H9 (cell line): ENCODE measurements around the gene NPFF. TPM values are rescaled to one million over a fixed set of nuclear protein-coding genes. Genes with fewer than 3 reads are reported as not detected.

Experiments
- DNase-seq: peaks from one replicate; pipeline ENCODE4 v3.0.0-alpha.2; 2017
- H2AFZ ChIP-seq: one replicate; pipeline ENCODE4 v1.6.1; 2013; ENCODE audit warnings: mild to moderate bottlenecking, low read length, control low read depth, moderate library complexity
- H2AK5ac ChIP-seq: 2 replicates; pipeline ENCODE4 v1.6.1; 2013; ENCODE audit warnings: low read length, control low read depth, mixed read lengths; ENCODE audit not compliant: insufficient read length
- H2BK120ac ChIP-seq: one replicate; pipeline ENCODE4 v1.6.1; 2013; ENCODE audit warnings: low read depth, mild to moderate bottlenecking, low read length, control low read depth, inconsistent platforms; ENCODE audit not compliant: poor library complexity, severe bottlenecking
- H2BK12ac ChIP-seq: 2 replicates; pipeline ENCODE4 v1.6.1; 2013; ENCODE audit warnings: low read length, control low read depth, mixed read lengths, low read depth; ENCODE audit not compliant: insufficient read length
- H2BK15ac ChIP-seq: 2 replicates; pipeline ENCODE4 v1.6.1; 2013; ENCODE audit warnings: low read depth, low read length, control low read depth
- H2BK20ac ChIP-seq: one replicate; pipeline ENCODE4 v1.6.1; 2013; ENCODE audit warnings: low read depth, mild to moderate bottlenecking, low read length, control low read depth, inconsistent platforms; ENCODE audit not compliant: poor library complexity, severe bottlenecking
- H2BK5ac ChIP-seq: 2 replicates; pipeline ENCODE4 v1.6.1; 2013; ENCODE audit warnings: low read length, control low read depth, mixed read lengths; ENCODE audit not compliant: insufficient read length
- H3K14ac ChIP-seq: 2 replicates; pipeline ENCODE4 v1.6.1; 2013; ENCODE audit warnings: low read length, control low read depth; ENCODE audit not compliant: insufficient read depth
- H3K18ac ChIP-seq: 2 replicates; pipeline ENCODE4 v1.6.1; 2013; ENCODE audit warnings: low read depth, mild to moderate bottlenecking, mixed read lengths, low read length, control low read depth; ENCODE audit not compliant: insufficient read length
- H3K23ac ChIP-seq: 2 replicates; pipeline ENCODE4 v1.6.1; 2013; ENCODE audit warnings: low read length, control low read depth, mixed read lengths, low read depth; ENCODE audit not compliant: insufficient read length
- H3K23me2 ChIP-seq: 2 replicates; pipeline ENCODE4 v1.6.1; 2013; ENCODE audit warnings: low read depth, mild to moderate bottlenecking, mixed read lengths, low read length, control low read depth; ENCODE audit not compliant: insufficient read length, poor library complexity, severe bottlenecking
- H3K27ac ChIP-seq: 2 replicates; pipeline ENCODE4 v1.5.1; 2013; ENCODE audit warnings: low read length, control low read depth, mixed read lengths, low read depth; ENCODE audit not compliant: insufficient read length
- H3K27me3 ChIP-seq: 2 replicates; pipeline ENCODE4 v1.6.1; 2013; ENCODE audit warnings: low read length, control low read depth, inconsistent platforms; ENCODE audit not compliant: insufficient read depth
- H3K4ac ChIP-seq: 2 replicates; pipeline ENCODE4 v1.6.1; 2013; ENCODE audit warnings: low read depth, mild to moderate bottlenecking, control low read depth, inconsistent platforms, low read length, moderate library complexity
- H3K4me1 ChIP-seq: 2 replicates; pipeline ENCODE4 v1.6.1; 2013; ENCODE audit warnings: low read length, control low read depth, inconsistent platforms; ENCODE audit not compliant: insufficient read depth
- H3K4me2 ChIP-seq: 2 replicates; pipeline ENCODE4 v1.6.1; 2013; ENCODE audit warnings: low read length, control low read depth, mixed read lengths; ENCODE audit not compliant: insufficient read length, insufficient read depth
- H3K56ac ChIP-seq: 2 replicates; pipeline ENCODE4 v1.6.1; 2013; ENCODE audit warnings: low read depth, mild to moderate bottlenecking, mixed read lengths, low read length, control low read depth; ENCODE audit not compliant: insufficient read length
- H3K79me1 ChIP-seq: 2 replicates; pipeline ENCODE4 v1.6.1; 2013; ENCODE audit warnings: low read depth, mild to moderate bottlenecking, moderate library complexity, low read length, control low read depth, inconsistent platforms; ENCODE audit not compliant: insufficient read depth, poor library complexity, severe bottlenecking
- H3K79me2 ChIP-seq: 2 replicates; pipeline ENCODE4 v1.6.1; 2013; ENCODE audit warnings: low read length, control low read depth, inconsistent platforms; ENCODE audit not compliant: insufficient read depth
- H3K9ac ChIP-seq: 2 replicates; pipeline ENCODE4 v1.6.1; 2013; ENCODE audit warnings: low read length, control low read depth, mixed read lengths; ENCODE audit not compliant: insufficient read length; ENCODE audit errors: extremely low read depth
- H3K9me3 ChIP-seq: one replicate; pipeline ENCODE4 v1.6.1; 2013; ENCODE audit warnings: low read depth, low read length, inconsistent platforms; ENCODE audit not compliant: control insufficient read depth
- H3T11ph ChIP-seq: one replicate; pipeline ENCODE4 v1.6.1; 2013; ENCODE audit warnings: mild to moderate bottlenecking, low read length, control low read depth, inconsistent platforms
- H4K20me1 ChIP-seq: one replicate; pipeline ENCODE4 v1.6.1; 2013; ENCODE audit not compliant: control insufficient read depth, insufficient read length, insufficient read depth
- H4K5ac ChIP-seq: 2 replicates; pipeline ENCODE4 v1.6.1; 2013; ENCODE audit warnings: low read depth, mild to moderate bottlenecking, mixed read lengths, low read length, control low read depth; ENCODE audit not compliant: insufficient read length
- H4K8ac ChIP-seq: replicated peaks from 2 replicates; pipeline ENCODE4 v1.6.1; 2013; ENCODE audit warnings: low read length, control low read depth, mixed read lengths, low read depth; ENCODE audit not compliant: insufficient read length
- H4K91ac ChIP-seq: 2 replicates; pipeline ENCODE4 v1.6.1; 2013; ENCODE audit warnings: low read depth, mild to moderate bottlenecking, moderate library complexity, mixed read lengths, low read length, control low read depth; ENCODE audit not compliant: insufficient read length
- H3K27ac Mint-ChIP-seq, 3 experiments: 2 replicates in 2 of 3; 3 replicates in 1 of 3; pipeline ENCODE4 v1.8.0; 2020 to 2021; ENCODE audit warnings: mixed read lengths in 3 of 3, mild to moderate bottlenecking in 1 of 3, moderate library complexity in 1 of 3
- H3K27me3 Mint-ChIP-seq: 2 replicates; pipeline ENCODE4 v1.8.0; 2021; ENCODE audit warnings: low read depth, mild to moderate bottlenecking, moderate library complexity, mixed read lengths
- H3K36me3 Mint-ChIP-seq, 3 experiments: 2 replicates in 2 of 3; 3 replicates in 1 of 3; pipeline ENCODE4 v1.8.0; 2020 to 2021; ENCODE audit warnings: low read depth in 3 of 3, mixed read lengths in 3 of 3; ENCODE audit not compliant: insufficient read depth in 1 of 3
- H3K4me1 Mint-ChIP-seq, 2 experiments: 2 replicates each; pipeline ENCODE4 v1.8.0; 2020; ENCODE audit warnings: mixed read lengths in 2 of 2
- H3K4me3 Mint-ChIP-seq, 2 experiments: 2 replicates in 1 of 2; 3 replicates in 1 of 2; pipeline ENCODE4 v1.8.0; 2020 to 2021; ENCODE audit warnings: mild to moderate bottlenecking in 2 of 2, mixed read lengths in 2 of 2, moderate library complexity in 1 of 2
- H3K9me3 Mint-ChIP-seq, 2 experiments: 2 replicates in 1 of 2; 3 replicates in 1 of 2; pipeline ENCODE4 v1.8.0; 2020; ENCODE audit warnings: mild to moderate bottlenecking in 2 of 2, mixed read lengths in 2 of 2, moderate library complexity in 1 of 2
- WGBS: extraction: QIAGEN DNeasy Blood & Tissue Kit; methylation state at CpG from one replicate; pipeline ENCODE4 v1.1.7; 2013; ENCODE audit warnings: missing lambda C conversion rate, low lambda C conversion rate, mixed read lengths; ENCODE audit not compliant: insufficient read length; ENCODE audit errors: extremely low coverage; 5-methylcytosine and 5-hydroxymethylcytosine counted together
- total RNA-seq: library from RNA; stranded (reverse); gene quantifications from 2 replicates; pipeline ENCODE4 v1.2.1, GENCODE V29; 2021
- TF ChIP-seq, protein P1 (sequence below): fragments of 200-600 bp; sonication (generic); conservative IDR thresholded peaks from 3 replicates; pipeline ENCODE4 v1.8.0; 2021; ENCODE audit warnings: antibody characterized with exemption, mild to moderate bottlenecking

NPFF gene
- total RNA-seq, 1 experiment from 2014 or later = not detected

- Mint-ChIP-seq H3K4me1 (peaks cover 22 to 47% of the 10 kb centered on the region in 2 experiments), H3K27me3 (no peaks in the 10 kb centered on the region), H3K27ac (peak overlapping the region in 1 of 3 experiments; percentile 92; a peak in 2 of 7 replicates), H3K9me3 (no peaks in the 10 kb centered on the region; a peak in 1 of 5 replicates), H3K36me3 (peaks cover 72 to 99% (median 92%) of the 10 kb centered on the region in 3 experiments), H3K4me3 (no peak overlapping the region)
- no peaks in the 10 kb centered on the region for H3K27me3 ChIP-seq
- H3K4me2 ChIP-seq = no peak overlapping the region
- no peak for DNase-seq
- H2BK20ac ChIP-seq = no peak overlapping the region
- no peaks in the 10 kb centered on the region; the same call in none of the 2 replicates for H3K79me2 ChIP-seq
- H4K91ac ChIP-seq = no peak overlapping the region
- no peak overlapping the region for H2BK120ac ChIP-seq
- H2AK5ac ChIP-seq = no peak overlapping the region
- no peak overlapping the region for H3K9ac ChIP-seq
- H3K56ac ChIP-seq = no peak overlapping the region
- no peak overlapping the region for H3K14ac ChIP-seq
- H3K4me1 ChIP-seq = no peaks in the 10 kb centered on the region
- no peaks in the 10 kb centered on the region for H3K9me3 ChIP-seq
- TF ChIP-seq, protein P1, sequence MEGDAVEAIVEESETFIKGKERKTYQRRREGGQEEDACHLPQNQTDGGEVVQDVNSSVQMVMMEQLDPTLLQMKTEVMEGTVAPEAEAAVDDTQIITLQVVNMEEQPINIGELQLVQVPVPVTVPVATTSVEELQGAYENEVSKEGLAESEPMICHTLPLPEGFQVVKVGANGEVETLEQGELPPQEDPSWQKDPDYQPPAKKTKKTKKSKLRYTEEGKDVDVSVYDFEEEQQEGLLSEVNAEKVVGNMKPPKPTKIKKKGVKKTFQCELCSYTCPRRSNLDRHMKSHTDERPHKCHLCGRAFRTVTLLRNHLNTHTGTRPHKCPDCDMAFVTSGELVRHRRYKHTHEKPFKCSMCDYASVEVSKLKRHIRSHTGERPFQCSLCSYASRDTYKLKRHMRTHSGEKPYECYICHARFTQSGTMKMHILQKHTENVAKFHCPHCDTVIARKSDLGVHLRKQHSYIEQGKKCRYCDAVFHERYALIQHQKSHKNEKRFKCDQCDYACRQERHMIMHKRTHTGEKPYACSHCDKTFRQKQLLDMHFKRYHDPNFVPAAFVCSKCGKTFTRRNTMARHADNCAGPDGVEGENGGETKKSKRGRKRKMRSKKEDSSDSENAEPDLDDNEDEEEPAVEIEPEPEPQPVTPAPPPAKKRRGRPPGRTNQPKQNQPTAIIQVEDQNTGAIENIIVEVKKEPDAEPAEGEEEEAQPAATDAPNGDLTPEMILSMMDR = no peak
- H2AFZ ChIP-seq = no peak overlapping the region
- no peaks in the 10 kb centered on the region for H4K20me1 ChIP-seq
- H3K18ac ChIP-seq = no peak overlapping the region
- WGBS = no CpG with 5 or more reads among the region's 1 CpG
- H2BK15ac ChIP-seq = no peak overlapping the region
- no peak overlapping the region for H4K5ac ChIP-seq
- no peaks in the 10 kb centered on the region for H3K23me2 ChIP-seq
- H4K8ac ChIP-seq = no peak overlapping the region
- no peak overlapping the region for H3K23ac ChIP-seq
- peaks cover 7% of the 10 kb centered on the region for H3K79me1 ChIP-seq
- H3T11ph ChIP-seq = no peak overlapping the region
- H3K4ac ChIP-seq = no peak overlapping the region
- no peak overlapping the region for H3K27ac ChIP-seq
- H2BK12ac ChIP-seq = no peak overlapping the region
- no peak overlapping the region for H2BK5ac ChIP-seq
Measured at GRCh38 chr12:53468282-53468681, 39.0 kb downstream of the NPFF start.
